ENCODE data around the gene MPND. TPM values are rescaled to one million over a fixed set of nuclear protein-coding genes. Genes with fewer than 3 reads are reported as not detected.

The MPND gene
- total and polyA plus RNA-seq, 10 of the 15 experiments (the other 5 are each of a cell fraction or from before 2014, with no cell fraction given): 0.79 to 18.3 (median 6.0) TPM

- no peak for TF ChIP-seq HDAC6 (IDR thresholded peaks at IDR 0.05; ENCODE audit: unreplicated experiment)
- TF ChIP-seq, protein P1, sequence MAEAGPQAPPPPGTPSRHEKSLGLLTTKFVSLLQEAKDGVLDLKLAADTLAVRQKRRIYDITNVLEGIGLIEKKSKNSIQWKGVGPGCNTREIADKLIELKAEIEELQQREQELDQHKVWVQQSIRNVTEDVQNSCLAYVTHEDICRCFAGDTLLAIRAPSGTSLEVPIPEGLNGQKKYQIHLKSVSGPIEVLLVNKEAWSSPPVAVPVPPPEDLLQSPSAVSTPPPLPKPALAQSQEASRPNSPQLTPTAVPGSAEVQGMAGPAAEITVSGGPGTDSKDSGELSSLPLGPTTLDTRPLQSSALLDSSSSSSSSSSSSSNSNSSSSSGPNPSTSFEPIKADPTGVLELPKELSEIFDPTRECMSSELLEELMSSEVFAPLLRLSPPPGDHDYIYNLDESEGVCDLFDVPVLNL (IDR thresholded peaks at IDR 0.05; ENCODE audit: low read depth, low read length): no peak
- TF ChIP-seq NFYB (IDR thresholded peaks at IDR 0.05; ENCODE audit: insufficient read depth, low read depth, low read length): no peak
- no peak for TF ChIP-seq NR2F1 (conservative IDR thresholded peaks at IDR 0.05)
Observed at GRCh38 chr19:4375164-4376027, 32.0 kb downstream of the MPND start (continued).

GRCh38 chr19:4376028-4376670 is 32.8 kb downstream of the MPND start:
- peaks cover 10 to 20% of the 10 kb centered on the region in 2 experiments; a peak in 3 of 4 replicates for H3K36me3 ChIP-seq (ENCODE audit: control insufficient read depth in 2 of 2, insufficient read depth in 2 of 2, low read length in 1 of 2)
- peak overlapping the region; percentile 93 for H3K4me2 ChIP-seq (ENCODE audit: control insufficient read depth, insufficient read depth)
- H3K4me1 ChIP-seq (ENCODE audit: control insufficient read depth, insufficient read depth, low read length): peaks cover 88% of the 10 kb centered on the region
- peaks cover 97% of the 10 kb centered on the region for H3K79me2 ChIP-seq (ENCODE audit: control insufficient read depth, insufficient read depth, low read length)
- RAD21 ChIA-PET (ENCODE audit: unreplicated experiment): interaction anchor here (0.8 to 1.7 kb wide), 7 partner anchors 18 to 33 kb away, joined by 3 to 13 read pairs (median 5); partner anchors contain the start of genes CHAF1A, MPND and SH3GL1
- TF ChIP-seq HDGF (IDR thresholded peaks at IDR 0.05) (peak; percentile 55; the same call in 1 of the 2 replicates), EED (IDR thresholded peaks at IDR 0.05; ENCODE audit: low read depth) (0 out of 2 replicates have a peak, but pooled peaks have one; percentile 9), ATF7 (IDR thresholded peaks at IDR 0.05; ENCODE audit: low read depth) (0 out of 2 replicates have a peak, but pooled peaks have one; percentile 4)
- TF ChIP-seq, protein P2, sequence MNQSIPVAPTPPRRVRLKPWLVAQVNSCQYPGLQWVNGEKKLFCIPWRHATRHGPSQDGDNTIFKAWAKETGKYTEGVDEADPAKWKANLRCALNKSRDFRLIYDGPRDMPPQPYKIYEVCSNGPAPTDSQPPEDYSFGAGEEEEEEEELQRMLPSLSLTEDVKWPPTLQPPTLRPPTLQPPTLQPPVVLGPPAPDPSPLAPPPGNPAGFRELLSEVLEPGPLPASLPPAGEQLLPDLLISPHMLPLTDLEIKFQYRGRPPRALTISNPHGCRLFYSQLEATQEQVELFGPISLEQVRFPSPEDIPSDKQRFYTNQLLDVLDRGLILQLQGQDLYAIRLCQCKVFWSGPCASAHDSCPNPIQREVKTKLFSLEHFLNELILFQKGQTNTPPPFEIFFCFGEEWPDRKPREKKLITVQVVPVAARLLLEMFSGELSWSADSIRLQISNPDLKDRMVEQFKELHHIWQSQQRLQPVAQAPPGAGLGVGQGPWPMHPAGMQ (IDR thresholded peaks at IDR 0.05; ENCODE audit: borderline replicate concordance): no peak
- ATAC-seq (peak; percentile 5), DNase-seq (ENCODE audit: low read depth, low spot score) (no peak), FAIRE-seq (no peak)
- WGBS (ENCODE audit: insufficient coverage, insufficient replicate concordance, low lambda C conversion rate, missing lambda C conversion rate): 20% methylated on average over 16 of the region's 16 CpGs
- no peak overlapping the region for H2AFZ ChIP-seq (ENCODE audit: control insufficient read depth, low read depth, low read length)
- H3K9me3 ChIP-seq (replicated peaks; ENCODE audit: control insufficient read depth, insufficient read depth, low read length): no peaks in the 10 kb centered on the region
- H4K20me1 ChIP-seq (ENCODE audit: control insufficient read depth, insufficient read depth): no peaks in the 10 kb centered on the region
- peak overlapping the region; percentile 52; the same call in 1 of the 2 replicates for H3K4me3 ChIP-seq
- H3K27me3 ChIP-seq (replicated peaks in 1 of 2; ENCODE audit: control insufficient read depth in 2 of 2, insufficient read depth in 2 of 2, low read length in 1 of 2): no peaks in the 10 kb centered on the region
- BruUV-seq (replicated peaks): no TSS peak
- SMC1A ChIA-PET (ENCODE audit: uncharacterized antibody, unreplicated experiment): interaction anchor here (0.7 to 4.1 kb wide), 6 partner anchors 18 to 233 kb away, joined by 3 to 27 read pairs (median 5); partner anchors contain the start of genes CHAF1A, EBI3 and SH3GL1
- H3K9ac ChIP-seq (ENCODE audit: control insufficient read depth, insufficient read depth, low read length): peak overlapping the region; percentile 77
- intact Hi-C loops (cut with micrococcal nuclease; ENCODE audit: unreplicated experiment): no loop called here
- POLR2A ChIA-PET: interaction anchor here (0.5 to 9.4 kb wide), 12 partner anchors 10 to 352 kb away, joined by 3 to 110 read pairs (median 6); partner anchors contain the start of genes CHAF1A, EBI3, MPND and SH3GL1
- in situ Hi-C loops (cut with MboI): no loop called here
- CTCF ChIA-PET: interaction anchor here (0.9 to 2.9 kb wide), 12 partner anchors 8 to 109 kb away, joined by 4 to 24 read pairs (median 5); partner anchors contain the start of genes CHAF1A, MPND and SH3GL1
- H3K27ac ChIP-seq (ENCODE audit: control insufficient read depth, insufficient read depth): peak overlapping the region; percentile 93

Data from GM12878 (cell line).